ENCODE results near the gene ST3GAL2. TPM values are rescaled to one million over a fixed set of nuclear protein-coding genes. Genes with fewer than 3 reads are reported as not detected.

Gene ST3GAL2
- total and polyA plus RNA-seq, 2 donors (not counting 1 experiment from before 2014, with no cell fraction given): 18.2 to 71.3 TPM

DNA sequence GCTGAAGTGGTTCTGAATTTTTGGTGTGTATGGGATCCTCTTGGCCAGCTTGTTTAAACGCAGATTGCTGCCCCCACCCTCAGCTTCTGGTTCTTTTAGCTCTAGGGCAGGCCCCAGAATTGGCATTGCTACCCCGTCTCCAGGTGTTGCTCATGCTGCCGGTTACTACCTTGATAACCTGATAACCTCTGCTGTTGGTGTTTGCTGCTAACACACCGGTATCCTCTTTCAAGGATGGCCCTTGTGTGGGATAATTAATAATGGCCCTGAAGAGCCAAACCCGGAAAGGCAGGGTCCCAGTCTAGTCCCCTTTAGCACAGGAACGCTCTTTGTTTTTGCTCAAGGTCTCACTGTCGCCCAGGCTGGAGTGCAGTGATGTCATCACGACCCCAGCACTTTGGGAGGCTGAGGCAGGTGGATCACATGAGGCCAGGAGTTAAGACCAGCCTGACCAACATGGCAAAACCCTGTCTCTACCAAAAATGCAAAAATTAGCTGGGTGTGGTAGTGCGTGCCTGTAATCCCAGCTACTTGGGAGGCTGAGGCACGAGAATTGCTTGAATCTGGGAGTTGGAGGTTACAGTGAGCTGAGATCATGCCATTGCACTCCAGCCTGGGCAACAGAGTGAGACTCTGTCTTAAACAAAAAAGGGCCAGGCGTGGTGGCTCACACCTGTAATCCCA is 1.3 kb upstream of the ST3GAL2 start:
- DNase-seq: no peak

More for the DNA sequence above, 1.3 kb upstream of the ST3GAL2 start:
- no peak overlapping the region for H3K4me3 ChIP-seq (ENCODE audit: control extremely low read depth in 1 of 5, extremely low read depth in 1 of 5, insufficient read depth in 1 of 5, low read depth in 2 of 5, low read length in 4 of 5)
- H3K4me2 ChIP-seq (replicated peaks; ENCODE audit: low read depth, low read length, poor library complexity, severe bottlenecking): peak overlapping the region; percentile 100
- H3K27ac ChIP-seq (ENCODE audit: low read length in 2 of 2): no peak overlapping the region
- no peak overlapping the region for H3K9ac ChIP-seq (ENCODE audit: low read length)
- peaks cover 19% of the 10 kb centered on the region for H4K20me1 ChIP-seq (ENCODE audit: control insufficient read depth, insufficient read depth, low read length, poor library complexity, severe bottlenecking)
- POLR2A ChIA-PET: interaction anchor here (3.2 to 3.3 kb wide), 2 partner anchors 14 to 60 kb away, joined by 19 to 23 read pairs; partner anchors contain the start of gene FCSK
- no peak for ATAC-seq (ENCODE audit: low read depth)
- peak overlapping the region; percentile 88 for H3K4me3 Mint-ChIP-seq
- no peaks in the 10 kb centered on the region for H3K27me3 Mint-ChIP-seq
- intact Hi-C loops (cut with micrococcal nuclease): no loop called here
- TF ChIP-seq, protein P1, sequence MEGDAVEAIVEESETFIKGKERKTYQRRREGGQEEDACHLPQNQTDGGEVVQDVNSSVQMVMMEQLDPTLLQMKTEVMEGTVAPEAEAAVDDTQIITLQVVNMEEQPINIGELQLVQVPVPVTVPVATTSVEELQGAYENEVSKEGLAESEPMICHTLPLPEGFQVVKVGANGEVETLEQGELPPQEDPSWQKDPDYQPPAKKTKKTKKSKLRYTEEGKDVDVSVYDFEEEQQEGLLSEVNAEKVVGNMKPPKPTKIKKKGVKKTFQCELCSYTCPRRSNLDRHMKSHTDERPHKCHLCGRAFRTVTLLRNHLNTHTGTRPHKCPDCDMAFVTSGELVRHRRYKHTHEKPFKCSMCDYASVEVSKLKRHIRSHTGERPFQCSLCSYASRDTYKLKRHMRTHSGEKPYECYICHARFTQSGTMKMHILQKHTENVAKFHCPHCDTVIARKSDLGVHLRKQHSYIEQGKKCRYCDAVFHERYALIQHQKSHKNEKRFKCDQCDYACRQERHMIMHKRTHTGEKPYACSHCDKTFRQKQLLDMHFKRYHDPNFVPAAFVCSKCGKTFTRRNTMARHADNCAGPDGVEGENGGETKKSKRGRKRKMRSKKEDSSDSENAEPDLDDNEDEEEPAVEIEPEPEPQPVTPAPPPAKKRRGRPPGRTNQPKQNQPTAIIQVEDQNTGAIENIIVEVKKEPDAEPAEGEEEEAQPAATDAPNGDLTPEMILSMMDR (IDR thresholded peaks at IDR 0.05): no peak
- no peak for TF ChIP-seq EZH2 (IDR thresholded peaks at IDR 0.05; ENCODE audit: borderline replicate concordance, insufficient read depth, low read depth, low read length, poor library complexity, severe bottlenecking)
- CTCF ChIA-PET: interaction anchor here (0.7 to 3.6 kb wide), 6 partner anchors 12 to 70 kb away, joined by 3 to 13 read pairs (median 4); no protein-coding TSS in a partner anchor
- peak overlapping the region; percentile 91 for H2AFZ ChIP-seq (ENCODE audit: insufficient read depth, low read depth, low read length, poor library complexity, severe bottlenecking)
- H3K27me3 ChIP-seq (replicated peaks in 1 of 4; ENCODE audit: control extremely low read depth in 1 of 4, control insufficient read depth in 3 of 4, insufficient read depth in 4 of 4, low read length in 3 of 4): no peaks in the 10 kb centered on the region
- WGBS (ENCODE audit: insufficient coverage): 95% methylated on average over 9 of the region's 11 CpGs
- H3K36me3 ChIP-seq (replicated peaks in 1 of 2; ENCODE audit: control extremely low read depth in 1 of 2, control insufficient read depth in 1 of 2, extremely low read depth in 1 of 2, insufficient read depth in 2 of 2, low read length in 1 of 2): no peaks in the 10 kb centered on the region
- no peaks in the 10 kb centered on the region for H3K9me3 ChIP-seq (ENCODE audit: control extremely low read depth in 1 of 3, control insufficient read depth in 2 of 3, insufficient read depth in 1 of 3, low read length in 2 of 3)
- peaks cover 25 to 31% of the 10 kb centered on the region in 2 donors for H3K4me1 ChIP-seq (ENCODE audit: control insufficient read depth in 2 of 2, insufficient read depth in 2 of 2, low read length in 2 of 2)
- peaks cover 28% of the 10 kb centered on the region for H3K79me2 ChIP-seq (ENCODE audit: control insufficient read depth, insufficient read depth, low read length)
- no peaks in the 10 kb centered on the region for H3K9me3 Mint-ChIP-seq (ENCODE audit: insufficient read depth)
- peaks cover 29% of the 10 kb centered on the region for H3K4me1 Mint-ChIP-seq
- H3K27ac Mint-ChIP-seq: peak overlapping the region; percentile 78

Data from B cell (primary cell).